Suprapubic skin (tissue), 4 donors: ENCODE results near the gene DEUP1.

Source experiments
- EP300 ChIP-seq: sonication (generic); formaldehyde crosslinking; IDR thresholded peaks from one replicate; pipeline ENCODE4 v1.6.1; 2017; ENCODE audit warnings: antibody characterized with exemption
- POLR2AphosphoS5 ChIP-seq, 3 donors: sonication (generic); formaldehyde crosslinking; IDR thresholded peaks; one replicate each; pipeline ENCODE4 v1.6.1; 2017; ENCODE audit warnings: antibody characterized with exemption in 3 of 3
- TF ChIP-seq, protein P1 (sequence below), 2 donors: fragments of 200-600 bp in 1 of 2; fragments of 450-650 bp in 1 of 2; sonication (generic) in 1 of 2; IDR thresholded peaks; one replicate each; pipeline ENCODE4 v1.5.1; 2016 to 2019; ENCODE audit warnings: antibody characterized with exemption in 2 of 2, mild to moderate bottlenecking in 1 of 2, moderate library complexity in 1 of 2

DNA sequence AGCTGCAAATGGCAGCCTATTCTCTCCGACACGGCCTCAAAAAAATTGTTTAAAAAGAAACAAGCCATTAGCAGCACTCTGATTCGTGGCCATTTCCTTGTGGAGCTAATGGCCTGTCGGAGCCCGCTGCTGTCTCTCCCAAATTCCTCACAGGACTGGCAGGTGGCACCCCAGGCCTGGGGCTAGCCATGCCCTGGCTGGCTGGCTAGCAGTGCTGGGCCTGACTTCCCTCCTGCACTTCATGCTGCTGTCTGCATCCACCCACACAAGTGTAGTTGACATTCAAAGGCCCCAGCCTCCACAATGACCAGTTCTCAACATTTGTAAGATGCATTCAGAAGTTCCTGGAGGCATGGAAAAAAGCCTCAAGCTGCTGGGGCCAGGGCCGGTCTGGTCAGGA, 151.2 kb downstream of the DEUP1 start:
- TF ChIP-seq, protein P1, sequence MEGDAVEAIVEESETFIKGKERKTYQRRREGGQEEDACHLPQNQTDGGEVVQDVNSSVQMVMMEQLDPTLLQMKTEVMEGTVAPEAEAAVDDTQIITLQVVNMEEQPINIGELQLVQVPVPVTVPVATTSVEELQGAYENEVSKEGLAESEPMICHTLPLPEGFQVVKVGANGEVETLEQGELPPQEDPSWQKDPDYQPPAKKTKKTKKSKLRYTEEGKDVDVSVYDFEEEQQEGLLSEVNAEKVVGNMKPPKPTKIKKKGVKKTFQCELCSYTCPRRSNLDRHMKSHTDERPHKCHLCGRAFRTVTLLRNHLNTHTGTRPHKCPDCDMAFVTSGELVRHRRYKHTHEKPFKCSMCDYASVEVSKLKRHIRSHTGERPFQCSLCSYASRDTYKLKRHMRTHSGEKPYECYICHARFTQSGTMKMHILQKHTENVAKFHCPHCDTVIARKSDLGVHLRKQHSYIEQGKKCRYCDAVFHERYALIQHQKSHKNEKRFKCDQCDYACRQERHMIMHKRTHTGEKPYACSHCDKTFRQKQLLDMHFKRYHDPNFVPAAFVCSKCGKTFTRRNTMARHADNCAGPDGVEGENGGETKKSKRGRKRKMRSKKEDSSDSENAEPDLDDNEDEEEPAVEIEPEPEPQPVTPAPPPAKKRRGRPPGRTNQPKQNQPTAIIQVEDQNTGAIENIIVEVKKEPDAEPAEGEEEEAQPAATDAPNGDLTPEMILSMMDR (IDR thresholded peaks at IDR 0.05): no peak
- TF ChIP-seq POLR2AphosphoS5 (IDR thresholded peaks at IDR 0.05): no peak
- no peak for TF ChIP-seq EP300
